A204.1 (cell line): ENCODE measurements around the gene MAFG.

Experiments used
- FAIRE-seq: peaks from 2 replicates; lab custom pipeline; 2012; peaks lifted over from hg19 to GRCh38; lab: Jason Lieb, UNC

MAFG gene

DNA sequence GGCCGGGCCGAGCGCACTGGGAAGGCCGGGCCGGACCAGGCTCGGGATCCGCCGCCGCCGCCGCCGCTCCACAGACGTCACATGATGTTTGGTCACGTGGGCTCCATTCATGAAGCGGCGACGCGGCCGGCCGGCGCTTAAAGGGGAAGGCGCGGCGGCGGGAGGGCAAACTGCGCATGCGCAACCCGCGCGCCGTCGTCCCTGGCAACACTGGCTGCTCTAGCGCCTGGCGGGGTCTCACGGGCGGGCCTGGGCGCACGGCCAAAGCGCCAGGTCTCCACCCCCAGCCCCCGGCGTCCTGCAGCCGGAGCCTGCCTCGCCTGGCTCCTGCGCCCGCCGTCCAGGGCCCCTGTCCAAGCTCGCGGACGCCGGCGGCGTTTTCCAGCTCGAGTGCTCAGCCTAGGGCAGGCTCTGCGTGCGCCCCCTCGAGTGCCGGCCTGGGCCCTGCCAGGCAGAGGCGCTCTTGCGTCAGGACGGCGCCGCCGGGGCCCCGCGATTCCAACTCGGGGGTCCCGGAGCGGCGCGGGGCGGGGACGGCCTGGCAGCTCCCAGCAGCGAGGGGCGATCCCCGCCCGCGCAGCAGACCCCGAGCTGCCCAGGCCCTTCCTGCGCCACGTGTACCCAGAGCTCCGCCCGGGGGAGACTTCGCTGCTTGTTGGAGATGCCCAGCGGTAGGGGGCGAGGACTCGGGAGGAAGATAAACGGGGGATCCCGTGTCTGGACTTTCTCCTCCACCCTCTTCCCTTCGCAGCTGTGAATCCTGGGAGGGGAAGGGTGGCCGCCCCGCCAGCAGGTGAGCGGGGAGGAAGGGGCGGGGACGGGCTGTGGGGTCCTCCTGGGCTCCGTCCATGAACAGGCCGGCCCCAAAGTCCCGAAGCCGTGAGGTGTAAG, at the start of gene MAFG:
TSS of gene MAFG (minus strand) at position 83 of the 891 bp plus-strand sequence. CDS start 4,550 bp downstream, outside the sequence.
- FAIRE-seq: no peak

DNA sequence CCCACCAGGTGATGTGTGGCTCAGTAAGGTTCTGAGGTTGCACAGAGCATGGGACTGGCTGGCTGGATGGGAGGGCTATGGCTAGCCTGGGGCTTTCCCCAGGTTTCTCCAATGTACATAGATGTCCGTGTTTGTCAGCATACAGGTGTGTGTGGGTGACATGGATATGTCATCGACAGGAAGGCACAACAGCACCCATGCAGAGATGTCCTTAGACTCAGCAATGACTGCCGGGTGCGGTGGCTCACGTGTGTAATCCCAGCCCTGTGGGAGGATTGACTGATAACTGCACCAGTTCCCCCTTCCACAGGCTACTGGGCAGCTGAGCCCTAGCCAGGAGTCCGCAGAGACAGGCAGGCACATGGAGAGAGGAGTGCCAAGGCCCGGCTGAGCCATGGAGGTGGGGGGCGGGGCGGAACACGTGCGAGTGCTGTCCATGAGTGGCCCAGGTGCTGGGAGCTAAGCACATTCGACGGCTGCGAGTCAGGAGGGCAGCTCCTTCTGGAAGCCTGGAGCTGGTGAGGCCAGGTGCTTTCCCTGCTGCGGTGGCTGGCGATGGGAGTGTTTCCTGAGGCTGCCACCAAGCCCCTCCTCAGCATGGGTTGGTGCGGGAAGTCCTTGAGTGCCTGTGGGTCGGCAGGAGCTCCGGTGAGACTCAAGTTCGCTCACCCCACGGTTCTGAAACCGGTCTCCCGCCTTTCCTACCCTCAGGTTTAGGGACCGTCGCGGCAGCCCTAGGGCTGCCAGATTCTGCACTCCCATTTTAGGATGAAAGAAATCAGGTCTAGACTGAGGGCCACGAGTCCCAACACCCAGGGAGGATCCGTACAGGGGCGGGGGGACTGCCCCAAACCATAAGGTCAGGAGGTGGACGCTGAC, 49.0 kb upstream of the MAFG start:
- no peak for FAIRE-seq

DNA sequence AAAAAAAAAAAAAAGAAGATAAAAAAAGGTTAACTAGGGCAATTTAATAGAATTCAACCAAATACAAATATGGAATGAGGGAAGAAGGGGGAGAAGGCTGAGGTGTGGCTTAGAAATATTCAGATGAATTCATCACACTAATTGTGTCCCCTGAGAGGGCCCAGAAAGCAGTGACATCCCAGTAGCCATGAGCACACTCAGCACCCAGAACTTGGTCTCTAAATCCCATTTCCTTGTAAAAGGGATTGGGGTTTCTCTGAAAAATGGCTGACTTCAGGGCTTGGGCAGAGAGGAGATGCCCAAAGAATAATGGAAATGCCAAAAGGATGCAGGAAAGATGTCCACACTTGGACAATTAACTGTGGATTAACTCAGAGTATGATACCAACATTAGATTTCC, 45.9 kb upstream of the MAFG start:
- no peak for FAIRE-seq

DNA sequence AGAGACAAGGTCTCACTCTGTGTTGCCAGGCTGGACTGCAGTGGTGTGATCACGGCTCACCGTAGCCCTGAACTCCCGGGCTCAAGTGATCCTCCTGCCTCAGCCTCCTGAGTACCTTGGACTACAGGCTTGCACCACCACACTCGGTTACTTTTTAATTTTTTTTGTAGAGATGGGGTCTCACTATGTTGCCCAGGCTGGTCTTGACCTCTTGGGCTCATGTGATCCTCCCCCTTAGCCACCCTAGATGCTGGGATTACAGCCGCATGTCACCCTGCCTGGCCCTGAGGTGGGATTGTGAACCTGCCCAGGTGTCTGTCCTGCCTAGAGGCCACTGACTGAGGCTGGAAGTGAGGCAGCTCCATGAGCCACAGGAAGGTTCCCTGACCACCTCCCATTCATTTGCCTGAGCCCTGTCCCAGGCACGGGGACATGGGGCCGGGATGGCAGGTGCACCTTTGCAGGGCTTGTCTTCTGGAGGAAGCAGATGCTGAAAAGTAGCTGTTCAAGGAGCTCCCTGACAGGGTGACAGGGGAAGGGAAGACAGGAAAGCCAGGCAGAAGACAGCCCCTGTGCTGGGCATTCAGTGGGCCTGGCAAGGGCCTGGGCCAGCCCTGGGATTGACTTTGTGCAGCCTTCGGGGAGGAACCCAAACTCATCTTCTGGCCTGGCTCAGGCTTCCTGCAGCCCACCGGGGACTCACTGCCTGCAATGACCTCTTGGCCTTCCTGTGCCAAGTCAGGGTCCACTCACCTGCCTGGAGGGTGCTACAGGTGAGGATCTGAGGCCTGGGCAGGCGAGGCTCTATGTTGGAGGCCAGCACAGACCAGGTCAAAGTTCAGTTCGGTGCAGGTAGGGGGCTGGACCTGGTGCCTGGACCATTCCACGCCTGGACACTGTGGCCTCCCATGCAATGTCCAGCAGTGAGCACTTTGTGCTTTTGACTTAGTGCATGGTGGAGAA, 41.6 kb upstream of the MAFG start:
- FAIRE-seq: no peak

DNA sequence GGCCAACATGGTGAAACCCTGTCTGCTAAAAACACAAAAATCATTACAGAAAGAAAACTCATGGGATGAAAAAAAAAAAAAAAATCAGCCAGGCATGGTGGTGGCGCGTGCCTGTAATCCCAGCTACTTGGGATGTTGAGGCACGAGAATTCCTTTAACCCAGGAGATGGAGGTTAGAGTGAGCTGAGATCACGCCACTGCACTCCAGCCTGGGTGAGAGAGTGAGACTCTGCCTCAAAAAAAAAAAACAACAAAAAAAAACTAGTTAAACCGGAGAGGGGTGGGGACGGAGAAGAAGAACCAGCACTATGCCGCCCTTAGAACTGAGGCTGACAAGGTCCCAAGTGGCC, 40.8 kb upstream of the MAFG start:
- no peak for FAIRE-seq

DNA sequence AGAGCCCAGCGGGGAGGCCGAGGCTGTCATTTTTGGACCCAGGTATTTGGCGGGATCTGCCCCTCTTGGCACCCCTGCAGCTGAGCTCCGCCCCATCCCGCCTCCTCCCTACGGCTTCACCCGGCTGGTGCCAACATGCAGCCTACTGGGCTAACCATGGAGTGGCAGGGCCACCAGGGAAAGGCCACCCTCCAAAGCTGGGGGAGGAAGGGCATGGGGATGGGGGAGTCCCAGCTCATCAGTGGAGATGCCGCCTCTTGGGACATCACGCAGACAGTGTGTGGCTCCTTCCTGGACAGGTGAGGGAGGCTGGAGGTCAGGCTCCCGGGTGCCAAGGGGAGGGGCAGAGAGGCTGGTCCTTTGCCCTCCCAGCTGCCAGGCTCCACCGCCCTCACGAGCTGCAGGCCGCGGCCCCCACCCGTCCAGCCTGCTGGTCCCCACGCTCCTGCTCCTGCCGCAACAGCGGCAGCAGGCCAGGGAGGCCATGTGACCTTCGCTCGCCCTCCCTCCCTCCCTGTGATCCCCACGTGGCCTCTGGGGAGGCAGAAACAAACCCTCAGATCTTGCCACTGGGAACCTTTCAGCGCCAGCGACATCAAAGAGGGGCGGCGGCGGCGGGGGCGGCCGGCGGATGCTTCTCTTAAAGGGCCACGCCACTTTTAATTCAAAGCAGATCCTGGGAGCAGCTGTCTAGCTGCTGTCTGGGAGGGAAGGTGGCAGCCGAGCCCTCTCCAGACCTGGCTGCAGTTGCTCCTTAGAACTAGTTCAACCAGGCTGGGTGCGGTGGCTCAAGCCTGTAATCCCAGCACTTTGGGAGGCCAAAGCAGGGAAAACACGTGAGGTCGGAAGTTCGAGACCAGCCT, 40.2 kb upstream of the MAFG start:
- no peak for FAIRE-seq

DNA sequence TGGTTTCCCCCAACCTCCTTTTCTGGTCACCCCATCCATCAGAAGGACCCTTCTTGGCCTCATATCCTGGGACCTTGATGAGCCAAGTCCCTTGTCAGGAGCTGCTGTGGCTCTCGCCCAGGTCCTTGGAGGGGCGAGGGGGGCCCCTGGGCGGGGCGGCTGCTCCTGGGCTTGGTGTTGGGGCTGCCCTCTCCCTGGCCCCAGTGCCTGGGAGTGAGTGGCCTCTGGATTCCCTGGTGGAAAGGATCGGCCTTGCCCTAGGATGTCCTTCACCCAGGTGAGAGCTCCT, 39.7 kb upstream of the MAFG start:
- FAIRE-seq: no peak

DNA sequence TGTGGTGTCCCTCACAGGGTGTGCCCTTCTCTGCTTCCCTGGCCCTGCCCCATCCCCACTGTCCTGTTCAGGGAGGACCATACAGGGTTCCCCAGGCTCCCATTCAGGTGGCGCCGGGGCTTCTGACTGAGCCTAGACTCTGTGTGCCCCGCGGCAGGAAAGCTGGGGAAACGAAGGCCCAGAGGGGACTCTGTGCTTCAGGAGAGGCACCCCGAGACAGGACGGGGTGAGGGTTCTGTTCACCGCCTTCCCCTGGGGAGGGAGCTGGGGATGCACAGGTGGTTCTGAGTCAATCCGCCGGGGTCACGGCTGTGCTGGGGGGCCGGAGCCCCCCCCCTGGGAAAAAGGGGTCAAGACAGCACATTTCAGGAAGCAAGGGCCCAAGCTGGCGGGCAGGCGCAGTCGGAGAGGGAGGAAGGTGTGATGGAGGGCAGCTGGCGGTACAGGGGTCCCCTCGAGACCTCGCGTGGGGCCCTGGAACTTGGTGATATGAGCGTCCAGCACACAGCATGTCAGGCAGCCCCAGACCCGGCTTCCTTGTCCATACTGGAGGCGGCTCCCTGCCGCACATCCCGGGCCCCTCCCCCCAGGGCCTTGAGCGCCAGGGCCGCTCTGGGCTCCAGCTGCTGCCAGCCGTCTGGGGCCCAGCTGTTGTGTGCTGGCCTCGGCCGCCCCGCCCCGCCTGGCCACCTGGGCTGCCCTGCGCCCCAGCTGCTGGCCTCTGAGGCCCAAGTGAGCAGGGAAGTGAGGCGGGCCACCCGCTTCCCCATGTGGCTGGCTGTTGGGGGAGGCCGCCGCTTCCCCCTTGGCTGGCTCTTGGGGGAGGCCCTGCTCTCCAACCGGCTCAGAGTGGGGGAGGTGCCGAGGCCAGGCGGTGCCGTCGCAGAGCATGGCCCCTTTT, 39.1 kb upstream of the MAFG start:
- no peak for FAIRE-seq

DNA sequence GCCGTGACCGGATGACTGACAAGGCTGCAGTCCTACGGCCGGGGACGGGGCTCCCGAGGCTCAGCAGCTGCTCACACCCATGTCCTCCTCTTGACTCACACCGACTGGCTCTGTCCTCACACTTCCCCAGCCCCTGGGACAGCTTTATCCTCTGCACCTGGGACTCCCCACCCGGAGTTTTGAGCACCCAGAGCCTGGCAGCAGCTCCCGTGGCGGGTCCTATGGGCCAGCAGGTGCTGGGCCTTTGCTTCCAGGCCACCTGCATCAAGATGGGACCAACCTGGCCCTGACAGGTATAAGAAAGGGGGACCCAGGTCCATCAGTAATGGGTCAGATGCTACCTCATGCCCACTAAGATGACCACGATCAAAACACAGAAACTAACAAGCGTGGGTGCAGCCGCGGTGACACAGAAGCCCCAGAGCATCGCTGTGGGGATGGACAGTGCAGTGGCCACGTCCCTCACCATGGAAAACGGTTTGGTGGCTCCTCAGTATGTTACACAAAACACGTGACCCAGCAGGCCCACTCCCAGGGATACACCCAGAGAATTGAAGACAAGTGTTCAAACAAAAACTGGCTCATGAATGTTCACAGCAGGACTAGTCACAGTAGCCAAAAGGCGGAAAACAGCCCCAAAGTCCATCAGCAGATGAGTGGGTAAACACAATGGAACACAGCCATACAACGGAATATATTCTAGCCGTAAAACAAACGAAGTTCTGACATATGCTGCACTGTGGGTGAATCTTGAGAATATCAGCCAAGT, 36.7 kb upstream of the MAFG start:
- FAIRE-seq: no peak

DNA sequence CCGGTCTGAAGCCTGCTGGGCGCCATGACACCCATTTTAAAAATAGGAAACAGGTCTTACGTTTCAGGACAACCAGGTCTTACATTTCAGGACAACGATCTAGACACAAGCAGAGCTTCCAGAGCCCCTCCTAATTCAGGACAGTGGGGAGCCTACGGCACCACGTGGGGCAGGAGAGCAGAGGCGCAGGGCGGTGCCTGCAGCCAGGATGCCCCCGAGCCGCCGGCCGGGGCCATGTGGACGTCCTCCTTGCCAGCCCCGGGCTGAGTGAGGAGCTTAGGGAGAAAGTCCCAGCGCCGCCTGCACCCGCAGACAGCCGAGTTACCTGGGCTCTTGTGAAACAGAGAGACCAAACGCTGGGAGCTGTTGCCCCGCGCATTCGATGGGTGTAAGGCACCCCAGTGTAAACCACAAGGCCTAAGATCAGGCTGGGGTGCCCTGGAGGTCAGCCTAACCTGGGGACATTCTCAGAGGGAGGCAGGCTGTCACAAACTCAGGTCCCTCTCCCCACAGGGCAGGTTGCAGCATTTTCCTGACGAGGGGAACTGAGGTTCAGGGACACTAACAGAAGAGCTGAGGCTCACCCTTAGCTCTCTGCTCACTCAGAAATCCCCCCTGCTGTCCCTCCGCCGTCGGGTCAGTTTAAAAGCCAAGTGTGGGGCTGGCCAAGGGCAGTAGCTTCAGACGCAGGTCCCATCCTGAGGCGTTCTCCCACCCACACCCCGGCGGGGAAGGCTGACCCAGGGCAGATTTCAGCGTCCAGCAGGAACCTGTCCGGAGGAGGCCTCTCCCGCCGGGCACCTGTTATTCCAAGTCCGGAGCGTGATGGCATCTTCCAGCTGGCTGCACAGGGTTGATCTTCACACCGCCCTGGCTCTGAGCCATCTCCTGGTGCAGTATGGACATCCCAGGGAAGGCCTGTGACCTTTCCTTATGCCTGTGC, 35.2 kb upstream of the MAFG start:
- FAIRE-seq: no peak

DNA sequence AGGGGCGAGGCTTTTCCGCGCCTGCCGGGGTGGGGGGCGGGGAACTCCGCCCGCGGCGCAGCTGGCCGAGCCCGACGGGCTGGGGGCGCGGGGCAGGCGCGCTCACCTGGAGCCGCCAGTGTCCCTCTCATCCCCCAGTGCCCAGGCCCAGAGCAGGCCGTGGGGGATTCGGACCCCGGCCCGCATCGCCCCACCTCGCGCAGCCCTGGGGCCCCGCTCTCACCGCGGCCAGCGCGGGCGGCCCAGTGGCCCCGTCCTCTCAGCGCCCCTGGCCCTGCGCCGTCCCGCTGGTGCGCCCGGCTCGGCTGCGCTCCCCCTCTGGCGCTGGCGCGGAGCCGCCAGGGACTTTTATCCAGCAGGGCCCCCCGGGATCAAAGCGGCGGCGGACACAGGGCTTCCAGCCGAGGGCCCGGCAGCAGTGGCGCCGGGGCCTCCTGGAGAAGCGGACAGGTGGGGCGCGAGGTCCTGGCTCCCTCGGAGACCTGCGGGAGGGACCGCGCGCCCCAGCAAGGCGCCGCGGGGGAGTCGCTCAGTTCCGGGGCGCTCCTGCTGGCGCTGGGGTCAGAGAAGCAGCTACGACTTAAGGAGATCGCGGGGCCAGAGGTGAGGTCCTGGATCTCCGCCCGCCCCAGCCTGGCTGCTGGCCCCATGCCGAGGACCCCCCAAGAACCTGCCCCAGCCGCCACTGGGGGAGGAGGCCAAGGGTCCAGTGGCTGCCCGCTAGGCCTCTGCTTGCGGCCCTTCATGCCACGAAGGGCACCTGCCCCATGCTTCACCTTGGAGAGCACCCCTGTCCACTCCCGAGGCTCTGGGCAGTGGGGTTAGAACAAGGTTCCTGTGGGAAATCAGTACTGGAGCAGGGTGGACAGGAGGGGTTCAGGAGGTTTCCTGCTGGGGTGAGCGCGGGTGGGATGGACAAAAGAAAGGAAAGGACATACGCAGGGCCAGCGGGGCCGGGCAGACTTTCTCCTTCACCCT, 34.3 kb upstream of the MAFG start:
- no peak for FAIRE-seq

DNA sequence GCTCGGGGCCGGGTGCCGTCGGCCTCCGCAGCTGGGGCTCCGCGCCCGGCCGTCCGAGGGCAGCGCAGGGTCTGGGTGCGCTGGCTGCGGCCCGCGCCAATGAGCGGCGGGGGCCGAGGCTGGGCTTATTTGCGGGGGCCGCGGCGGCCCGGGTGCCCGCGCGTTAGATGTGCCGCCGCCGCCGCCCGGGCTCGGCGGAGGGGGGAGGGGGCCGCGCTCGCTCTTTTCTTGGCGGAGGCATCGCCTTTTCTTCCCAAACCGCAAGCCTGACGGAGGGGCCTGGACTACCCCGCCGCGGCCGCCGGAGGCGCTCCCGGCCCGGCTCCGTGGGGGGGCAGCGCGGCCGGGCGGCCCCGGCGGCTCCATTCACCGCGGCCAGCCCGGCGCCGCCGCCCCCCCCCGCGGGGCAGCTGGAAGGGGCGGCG, 33.6 kb upstream of the MAFG start, which contains the start of gene NOTUM:
TSS of gene NOTUM (minus strand) at position 101 of the 425 bp plus-strand sequence. CDS start 278 bp downstream, outside the sequence.
- FAIRE-seq: no peak

DNA sequence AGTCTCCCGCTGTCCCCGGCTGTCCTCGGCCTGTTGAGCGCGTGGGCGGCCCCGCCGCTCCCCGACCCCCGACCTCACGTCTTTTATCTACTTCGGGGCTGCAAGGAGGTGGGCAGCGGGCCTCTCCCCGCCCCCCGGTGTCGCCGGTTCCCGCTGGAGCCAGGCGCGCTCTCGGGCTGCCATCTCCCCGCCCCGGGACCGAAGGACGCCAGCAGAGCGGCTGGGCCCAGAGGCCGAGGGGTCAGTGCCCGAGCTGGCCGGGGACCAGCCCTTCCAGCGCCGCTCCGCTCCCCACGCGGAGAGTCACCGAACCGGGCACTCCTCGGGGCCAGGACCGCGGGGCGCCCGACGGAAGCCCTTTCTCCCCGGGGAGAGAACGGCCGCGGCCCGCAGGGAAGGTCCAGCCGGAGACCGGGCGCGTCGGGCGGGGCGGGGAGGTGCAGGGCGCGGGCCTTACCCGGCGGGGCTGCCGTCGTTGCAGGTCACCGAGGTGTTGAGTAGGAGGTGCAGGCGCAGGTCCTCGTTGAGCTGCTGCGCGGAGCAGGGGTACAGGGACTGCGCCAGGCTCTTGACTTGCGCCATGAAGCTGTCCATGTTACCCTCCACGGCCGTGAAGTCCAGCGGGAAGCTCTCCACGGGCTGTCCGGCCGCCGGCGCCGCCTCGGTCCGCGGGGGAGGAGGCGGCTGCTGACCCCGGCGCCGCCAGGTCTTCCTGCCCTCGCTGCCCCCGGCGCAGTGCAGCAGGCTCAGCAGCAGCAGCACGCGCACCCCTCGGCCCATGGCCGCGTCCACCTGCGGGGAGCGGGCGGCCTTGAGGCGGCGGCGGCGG, 32.8 kb upstream of the MAFG start:
- FAIRE-seq: no peak

DNA sequence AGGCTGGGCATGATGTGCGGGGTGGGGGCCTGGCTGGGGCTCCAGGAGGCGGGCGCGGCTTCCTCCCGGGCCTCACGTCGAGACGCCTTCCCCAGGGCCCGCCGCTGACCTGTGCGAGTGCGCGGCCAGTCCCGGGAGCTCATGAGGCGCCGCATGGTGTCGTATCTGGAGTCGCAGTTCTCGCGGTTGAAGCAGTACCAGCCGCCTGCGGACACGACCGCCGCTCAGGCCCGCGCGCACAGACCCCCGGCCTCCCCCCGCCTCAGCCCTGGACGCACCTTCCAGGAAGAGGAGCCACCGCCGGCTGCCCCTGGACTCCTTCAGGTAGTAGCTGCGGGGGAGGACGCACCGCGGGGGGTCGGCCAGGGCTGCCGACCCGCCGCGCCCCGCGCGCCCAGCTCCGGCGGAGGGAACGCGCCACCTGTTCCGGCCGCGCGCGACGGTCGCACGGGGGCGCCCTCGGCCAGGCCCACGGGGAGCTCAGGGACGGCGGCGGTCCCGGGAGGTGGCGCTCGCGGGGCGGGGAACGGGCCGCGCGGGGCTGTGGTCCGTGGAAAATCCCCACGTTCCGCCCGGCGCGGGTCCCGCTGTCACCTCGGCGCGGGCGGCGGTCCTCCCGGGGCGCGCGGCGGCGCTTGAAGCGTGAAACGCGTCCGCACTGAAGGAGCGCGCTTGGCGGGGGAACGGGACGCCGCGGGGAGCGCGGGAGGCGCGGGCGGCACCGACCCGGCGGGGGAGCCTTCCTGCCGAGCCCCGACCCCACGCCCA, 32.0 kb upstream of the MAFG start:
- FAIRE-seq: no peak

DNA sequence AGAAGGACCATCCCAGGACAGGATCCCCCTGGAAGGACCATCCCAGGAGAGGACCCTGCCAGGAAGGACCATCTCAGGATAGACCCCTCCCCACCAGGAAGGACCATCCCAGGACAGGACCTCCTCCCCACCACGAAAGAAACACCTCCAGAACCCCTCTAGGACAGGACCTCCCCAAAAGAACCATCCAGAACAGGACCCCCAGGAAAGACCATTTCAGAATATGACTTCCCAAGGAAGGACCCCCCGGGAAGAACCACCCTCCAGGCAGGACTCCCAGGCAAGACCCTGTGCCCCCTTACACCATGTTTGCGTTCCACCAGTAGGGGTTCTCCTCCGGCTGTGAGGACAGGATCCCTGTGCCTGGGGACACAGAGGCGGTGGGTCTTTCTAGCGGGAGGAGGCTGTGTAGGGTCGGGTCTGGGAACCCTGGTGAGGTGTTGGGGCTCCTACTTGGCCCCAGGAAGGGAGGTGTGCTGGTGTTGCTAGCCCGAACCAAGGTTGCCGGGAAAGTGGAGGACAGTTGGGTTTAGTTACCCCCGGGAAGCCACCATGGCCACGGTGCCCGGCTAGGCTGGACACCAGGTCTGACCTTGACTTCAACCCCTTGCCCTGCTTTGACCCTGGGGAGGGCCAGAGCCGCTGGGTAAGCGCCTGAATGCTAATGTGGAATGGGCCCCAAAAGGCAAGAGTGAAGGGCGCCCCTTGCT, 31.3 kb upstream of the MAFG start:
- no peak for FAIRE-seq
